Nephron progenitor cell (in vitro differentiated cells): Measurements from ENCODE around the gene UBALD1.
A peak's percentile ranks its signal among the peaks of the same experiment; 100 is the strongest.

Experiments used
- DNase-seq: peaks from one replicate; pipeline ENCODE4 v3.0.0; 2021
- H3K27ac Mint-ChIP-seq: 2 replicates; pipeline ENCODE4 v1.8.0; 2021; ENCODE audit warnings: mild to moderate bottlenecking, moderate library complexity, mixed read lengths
- H3K27me3 Mint-ChIP-seq: 2 replicates; pipeline ENCODE4 v1.8.0; 2021; ENCODE audit warnings: mild to moderate bottlenecking, low read depth, mixed read lengths; ENCODE audit not compliant: poor library complexity
- H3K36me3 Mint-ChIP-seq: 2 replicates; pipeline ENCODE4 v1.8.0; 2021; ENCODE audit warnings: low read depth, mixed read lengths
- H3K4me1 Mint-ChIP-seq: 2 replicates; pipeline ENCODE4 v1.8.0; 2021; ENCODE audit warnings: mixed read lengths
- H3K4me3 Mint-ChIP-seq: 2 replicates; pipeline ENCODE4 v1.8.0; 2021; ENCODE audit warnings: mild to moderate bottlenecking, moderate library complexity, mixed read lengths
- H3K9me3 Mint-ChIP-seq: 2 replicates; pipeline ENCODE4 v1.8.0; 2021; ENCODE audit warnings: mild to moderate bottlenecking, moderate library complexity, mixed read lengths
- TF ChIP-seq, protein P1 (sequence below): fragments of 200-600 bp; sonication (generic); IDR thresholded peaks from 2 replicates; pipeline ENCODE4 v1.5.0; 2021; ENCODE audit warnings: antibody characterized with exemption

Gene UBALD1

GRCh38 chr16:4659363-4660353 lies 45.0 kb upstream of the UBALD1 start:
- peak overlapping the region; percentile 64 for H3K27ac Mint-ChIP-seq

DNA sequence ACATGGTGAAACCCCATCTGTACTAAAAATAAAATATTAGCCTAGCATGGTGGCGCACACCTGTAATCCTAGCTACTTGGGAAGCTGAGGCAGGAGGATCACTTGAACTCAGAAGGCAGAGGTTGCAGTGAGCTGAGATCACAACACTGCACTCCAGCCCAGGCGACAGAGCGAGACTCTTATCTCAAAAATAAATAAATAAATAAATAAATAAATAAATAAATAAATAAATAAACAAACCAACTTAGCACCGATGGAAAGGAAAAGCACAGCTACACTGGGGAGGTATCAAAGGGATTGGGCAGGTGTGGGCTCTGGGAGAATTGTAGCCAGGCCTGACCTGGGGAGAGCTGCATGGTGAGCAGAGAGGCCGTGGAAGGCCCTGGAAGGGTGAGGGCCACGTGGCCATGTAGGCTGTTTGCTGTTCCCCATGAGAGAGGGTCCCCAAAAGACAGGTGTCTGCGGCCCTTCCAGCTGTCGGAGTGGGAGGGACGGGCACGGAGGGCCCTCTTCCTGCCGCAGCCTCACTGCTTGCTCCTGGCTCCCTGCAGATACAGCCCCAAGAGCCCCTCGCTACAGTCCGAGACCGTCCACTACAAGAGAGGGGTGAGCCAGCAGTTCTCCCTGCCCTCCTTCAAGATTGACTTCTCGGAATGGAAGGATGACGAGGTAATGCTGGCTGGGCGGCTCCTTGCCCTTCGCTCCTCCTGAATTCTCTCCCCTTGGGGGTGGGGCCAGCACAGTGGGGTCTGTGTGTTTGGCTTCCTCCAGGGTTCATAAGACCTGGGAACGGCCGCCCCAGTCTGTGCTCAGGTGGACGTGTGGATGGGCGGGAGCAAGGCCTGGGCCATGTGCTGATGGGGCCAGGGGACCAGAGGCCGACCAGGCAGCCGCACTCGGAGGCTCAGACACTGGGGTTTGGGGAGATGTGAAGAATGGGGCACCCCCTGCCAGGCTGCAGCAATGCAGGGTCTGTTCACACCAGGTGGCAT lies 42.3 kb upstream of the UBALD1 start:
- H3K4me1 Mint-ChIP-seq = peaks cover 31% of the 10 kb centered on the region
- TF ChIP-seq, protein P1, sequence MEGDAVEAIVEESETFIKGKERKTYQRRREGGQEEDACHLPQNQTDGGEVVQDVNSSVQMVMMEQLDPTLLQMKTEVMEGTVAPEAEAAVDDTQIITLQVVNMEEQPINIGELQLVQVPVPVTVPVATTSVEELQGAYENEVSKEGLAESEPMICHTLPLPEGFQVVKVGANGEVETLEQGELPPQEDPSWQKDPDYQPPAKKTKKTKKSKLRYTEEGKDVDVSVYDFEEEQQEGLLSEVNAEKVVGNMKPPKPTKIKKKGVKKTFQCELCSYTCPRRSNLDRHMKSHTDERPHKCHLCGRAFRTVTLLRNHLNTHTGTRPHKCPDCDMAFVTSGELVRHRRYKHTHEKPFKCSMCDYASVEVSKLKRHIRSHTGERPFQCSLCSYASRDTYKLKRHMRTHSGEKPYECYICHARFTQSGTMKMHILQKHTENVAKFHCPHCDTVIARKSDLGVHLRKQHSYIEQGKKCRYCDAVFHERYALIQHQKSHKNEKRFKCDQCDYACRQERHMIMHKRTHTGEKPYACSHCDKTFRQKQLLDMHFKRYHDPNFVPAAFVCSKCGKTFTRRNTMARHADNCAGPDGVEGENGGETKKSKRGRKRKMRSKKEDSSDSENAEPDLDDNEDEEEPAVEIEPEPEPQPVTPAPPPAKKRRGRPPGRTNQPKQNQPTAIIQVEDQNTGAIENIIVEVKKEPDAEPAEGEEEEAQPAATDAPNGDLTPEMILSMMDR = no peak
- DNase-seq = no peak
- no peak overlapping the region for H3K27ac Mint-ChIP-seq
- H3K27me3 Mint-ChIP-seq = no peaks in the 10 kb centered on the region
- H3K36me3 Mint-ChIP-seq = peaks cover 13% of the 10 kb centered on the region
- no peaks in the 10 kb centered on the region for H3K9me3 Mint-ChIP-seq
- H3K4me3 Mint-ChIP-seq = no peak overlapping the region

More at GRCh38 chr16:4659363-4660353, 45.0 kb upstream of the UBALD1 start:
- no peak for DNase-seq
- TF ChIP-seq, protein P1 = no peak
- Mint-ChIP-seq H3K4me1 (peaks cover 30% of the 10 kb centered on the region), H3K27me3 (no peaks in the 10 kb centered on the region), H3K9me3 (no peaks in the 10 kb centered on the region), H3K4me3 (no peak overlapping the region), H3K36me3 (peaks cover 15% of the 10 kb centered on the region)

DNA sequence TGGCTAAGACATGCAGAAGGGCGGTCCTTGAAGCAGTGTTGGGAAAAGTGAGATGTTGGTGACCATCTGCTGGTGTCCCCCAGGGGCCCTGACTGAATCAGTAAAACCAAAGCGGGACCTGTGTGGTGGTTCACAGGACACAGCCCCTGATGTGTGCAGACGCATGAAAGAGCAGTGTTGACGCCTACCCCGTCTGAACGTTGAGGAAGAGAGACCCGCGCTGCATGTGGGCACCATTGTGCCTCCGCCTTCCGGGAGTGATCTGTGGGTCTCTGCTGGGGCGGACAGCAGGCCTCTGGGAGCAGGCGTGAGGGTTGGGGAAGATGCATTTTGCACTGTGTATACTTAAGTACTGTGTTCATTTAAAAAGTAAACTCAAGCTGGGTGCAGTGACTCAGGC lies 41.5 kb upstream of the UBALD1 start:
- H3K9me3 Mint-ChIP-seq = no peaks in the 10 kb centered on the region
- no peak overlapping the region for H3K27ac Mint-ChIP-seq
- TF ChIP-seq, protein P1 = no peak
- H3K4me3 Mint-ChIP-seq = no peak overlapping the region
- no peak for DNase-seq
- no peaks in the 10 kb centered on the region for H3K27me3 Mint-ChIP-seq
- H3K36me3 Mint-ChIP-seq = peaks cover 13% of the 10 kb centered on the region
- H3K4me1 Mint-ChIP-seq = peaks cover 32% of the 10 kb centered on the region

DNA sequence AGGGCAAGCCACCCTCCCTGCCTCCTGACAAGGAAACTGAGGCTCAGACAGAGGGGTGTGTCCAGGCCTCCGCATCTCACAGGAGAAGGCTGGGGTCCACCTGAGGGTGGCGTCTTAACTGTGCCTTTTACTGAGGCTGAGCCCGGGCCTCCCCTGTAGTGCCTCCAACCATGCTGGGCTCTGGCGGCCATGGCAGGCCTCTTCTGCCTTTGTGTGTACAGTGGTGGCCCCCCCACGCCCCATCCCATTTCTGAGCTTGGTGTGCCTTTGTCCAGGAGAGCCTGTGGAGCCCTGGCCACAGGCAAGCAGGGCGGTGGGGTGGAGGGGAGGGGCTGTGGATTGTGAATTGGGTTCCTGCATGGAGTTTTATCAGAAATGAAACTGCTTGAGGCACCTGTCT lies 41.1 kb upstream of the UBALD1 start:
- Mint-ChIP-seq H3K9me3 (no peaks in the 10 kb centered on the region), H3K4me1 (peaks cover 31% of the 10 kb centered on the region), H3K36me3 (peaks cover 13% of the 10 kb centered on the region), H3K27me3 (no peaks in the 10 kb centered on the region), H3K4me3 (no peak overlapping the region), H3K27ac (no peak overlapping the region)
- TF ChIP-seq, protein P1 = no peak
- no peak for DNase-seq

DNA sequence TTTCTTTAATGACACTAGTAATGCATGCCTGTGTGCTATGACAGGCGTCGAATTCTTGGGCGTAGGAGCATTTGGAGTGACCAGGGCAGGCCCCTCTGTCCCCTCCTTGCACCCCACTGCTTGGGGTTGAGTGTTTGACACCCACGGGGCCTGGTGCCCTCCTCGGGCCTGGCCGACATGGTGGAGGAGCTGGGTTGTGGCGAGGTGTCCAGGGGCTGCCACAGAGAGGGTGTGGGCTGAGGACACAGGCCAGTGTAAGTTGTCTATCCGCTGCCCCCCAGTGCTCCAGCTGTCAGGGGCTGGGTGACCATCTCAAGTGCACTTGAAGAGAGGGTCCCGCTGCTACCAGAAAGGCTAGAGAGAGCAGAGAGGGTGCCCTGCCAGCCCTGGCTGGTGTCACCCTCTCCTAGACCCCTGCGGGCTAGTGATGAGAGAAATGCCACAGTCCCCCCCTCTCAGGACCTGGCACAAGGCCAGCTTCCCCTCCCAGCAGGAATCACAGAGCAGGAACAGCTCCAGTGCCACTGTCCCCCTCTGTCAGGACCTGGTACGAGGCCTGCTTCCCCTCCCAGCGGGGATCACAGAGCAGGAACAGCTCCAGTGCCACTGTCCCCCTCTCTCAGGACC lies 40.4 kb upstream of the UBALD1 start:
- TF ChIP-seq, protein P1 = no peak
- peaks cover 24% of the 10 kb centered on the region for H3K4me1 Mint-ChIP-seq
- H3K4me3 Mint-ChIP-seq = no peak overlapping the region
- H3K9me3 Mint-ChIP-seq = no peaks in the 10 kb centered on the region
- H3K36me3 Mint-ChIP-seq = peaks cover 19% of the 10 kb centered on the region
- H3K27me3 Mint-ChIP-seq = no peaks in the 10 kb centered on the region
- no peak overlapping the region for H3K27ac Mint-ChIP-seq
- no peak for DNase-seq
